DND-41 (cell line): ENCODE data around the gene BBS9.

Experiments used
- ATAC-seq: fragments of 200-7000 bp; cut with Tn5 transposase; 3 replicates; pipeline ENCODE4 v1.9.1; 2021; ENCODE audit warnings: low read depth; ENCODE audit not compliant: insufficient read depth
- DNase-seq: peaks from one replicate; pipeline ENCODE4 v3.0.0-alpha.2; 2020
- H2AFZ ChIP-seq: 2 replicates; pipeline ENCODE4 v1.6.0; 2012; ENCODE audit warnings: low read depth, low read length
- H3K27ac ChIP-seq: 2 replicates; pipeline ENCODE4 v1.5.1; 2012; ENCODE audit warnings: low read length, inconsistent platforms
- H3K27me3 ChIP-seq: fragments of 200-600 bp; sonication (generic); 2 replicates; pipeline ENCODE4 v1.6.0; 2012; ENCODE audit warnings: low read length, mild to moderate bottlenecking, inconsistent platforms; ENCODE audit not compliant: insufficient read depth, poor library complexity
- H3K36me3 ChIP-seq: 2 replicates; pipeline ENCODE4 v1.5.1; 2012; ENCODE audit warnings: low read length, inconsistent platforms; ENCODE audit not compliant: insufficient read depth
- H3K4me1 ChIP-seq: 2 replicates; pipeline ENCODE4 v1.5.1; 2012; ENCODE audit warnings: mild to moderate bottlenecking, low read length; ENCODE audit not compliant: insufficient read depth
- H3K4me2 ChIP-seq: 2 replicates; pipeline ENCODE4 v1.6.0; 2012; ENCODE audit warnings: mild to moderate bottlenecking, moderate library complexity, low read length, inconsistent platforms; ENCODE audit not compliant: insufficient read depth
- H3K4me3 ChIP-seq, 2 experiments: fragments of 200-600 bp in 1 of 2; shearing (Covaris generic) in 1 of 2; 2 replicates each; pipeline ENCODE4 v1.5.1; 2012 to 2016; ENCODE audit warnings: inconsistent platforms in 2 of 2, low read length in 2 of 2, mild to moderate bottlenecking in 2 of 2, low read depth in 1 of 2, moderate library complexity in 1 of 2
- H3K79me2 ChIP-seq: 2 replicates; pipeline ENCODE4 v1.6.0; 2012; ENCODE audit warnings: low read length, inconsistent platforms; ENCODE audit not compliant: insufficient read depth
- H3K9ac ChIP-seq: 2 replicates; pipeline ENCODE4 v1.6.0; 2012; ENCODE audit warnings: low read depth, mild to moderate bottlenecking, inconsistent platforms, low read length, moderate library complexity
- H3K9me3 ChIP-seq: 2 replicates; pipeline ENCODE4 v1.5.1; 2012; ENCODE audit warnings: low read length, moderate library complexity, mild to moderate bottlenecking, inconsistent platforms; ENCODE audit not compliant: insufficient read depth, severe bottlenecking
- H4K20me1 ChIP-seq: 2 replicates; pipeline ENCODE4 v1.6.0; 2012; ENCODE audit warnings: low read length; ENCODE audit not compliant: insufficient read depth
- EZH2 ChIP-seq: IDR thresholded peaks from 3 replicates; pipeline ENCODE4 v1.6.1; 2012; ENCODE audit warnings: borderline replicate concordance, low read depth, mild to moderate bottlenecking, moderate library complexity, low read length, inconsistent platforms; ENCODE audit not compliant: severe bottlenecking
- TF ChIP-seq, protein P1 (sequence below): IDR thresholded peaks from 2 replicates; pipeline ENCODE4 v1.5.1; 2012; ENCODE audit warnings: borderline replicate concordance, low read length, moderate library complexity, mild to moderate bottlenecking; ENCODE audit not compliant: poor library complexity, severe bottlenecking; ENCODE audit errors: extremely low read depth

Gene BBS9

DNA sequence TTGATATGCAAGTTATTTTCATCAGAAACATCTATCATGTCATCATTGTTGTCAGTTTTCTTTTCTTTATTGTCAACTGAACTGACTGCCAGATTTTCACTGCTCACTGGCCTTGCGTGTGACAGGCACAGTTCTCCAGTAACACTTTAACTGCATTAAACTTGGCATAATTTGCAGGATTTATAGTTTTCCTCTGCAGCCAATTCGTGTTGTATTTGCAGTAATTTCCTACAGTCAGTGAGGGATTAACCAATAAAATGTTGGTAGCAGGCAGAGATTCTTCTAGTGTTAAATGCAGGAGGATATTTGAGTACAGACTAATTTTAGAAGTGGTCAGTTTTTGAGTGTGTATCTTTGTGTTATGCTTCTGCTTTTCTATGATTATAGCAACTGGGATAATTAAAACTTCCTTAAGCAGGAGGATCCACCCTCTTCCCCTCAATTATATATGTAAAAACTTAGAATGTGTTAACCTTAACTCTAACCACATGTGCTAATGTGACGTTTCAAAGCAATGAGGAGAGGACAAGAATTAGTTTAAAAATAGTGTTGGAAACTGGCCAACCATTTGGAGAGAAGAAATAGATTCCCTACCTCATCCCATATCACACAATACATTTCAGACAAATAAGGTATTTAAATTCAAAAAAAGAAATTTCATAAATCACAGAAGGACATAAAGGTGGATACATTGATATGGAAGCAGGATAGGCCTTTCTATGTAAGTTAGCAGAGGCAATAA is 410.5 kb downstream of the BBS9 start:
- no peaks in the 10 kb centered on the region for H3K79me2 ChIP-seq
- no peak overlapping the region for H3K4me2 ChIP-seq
- TF ChIP-seq, protein P1, sequence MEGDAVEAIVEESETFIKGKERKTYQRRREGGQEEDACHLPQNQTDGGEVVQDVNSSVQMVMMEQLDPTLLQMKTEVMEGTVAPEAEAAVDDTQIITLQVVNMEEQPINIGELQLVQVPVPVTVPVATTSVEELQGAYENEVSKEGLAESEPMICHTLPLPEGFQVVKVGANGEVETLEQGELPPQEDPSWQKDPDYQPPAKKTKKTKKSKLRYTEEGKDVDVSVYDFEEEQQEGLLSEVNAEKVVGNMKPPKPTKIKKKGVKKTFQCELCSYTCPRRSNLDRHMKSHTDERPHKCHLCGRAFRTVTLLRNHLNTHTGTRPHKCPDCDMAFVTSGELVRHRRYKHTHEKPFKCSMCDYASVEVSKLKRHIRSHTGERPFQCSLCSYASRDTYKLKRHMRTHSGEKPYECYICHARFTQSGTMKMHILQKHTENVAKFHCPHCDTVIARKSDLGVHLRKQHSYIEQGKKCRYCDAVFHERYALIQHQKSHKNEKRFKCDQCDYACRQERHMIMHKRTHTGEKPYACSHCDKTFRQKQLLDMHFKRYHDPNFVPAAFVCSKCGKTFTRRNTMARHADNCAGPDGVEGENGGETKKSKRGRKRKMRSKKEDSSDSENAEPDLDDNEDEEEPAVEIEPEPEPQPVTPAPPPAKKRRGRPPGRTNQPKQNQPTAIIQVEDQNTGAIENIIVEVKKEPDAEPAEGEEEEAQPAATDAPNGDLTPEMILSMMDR = no peak
- TF ChIP-seq EZH2 = no peak
- no peak overlapping the region for H3K27ac ChIP-seq
- DNase-seq = no peak
- H3K4me1 ChIP-seq = peaks cover 1% of the 10 kb centered on the region; the same call in 1 of the 2 replicates
- no peak overlapping the region for H2AFZ ChIP-seq
- no peaks in the 10 kb centered on the region for H4K20me1 ChIP-seq
- no peaks in the 10 kb centered on the region for H3K36me3 ChIP-seq
- H3K9ac ChIP-seq = no peak overlapping the region
- no peaks in the 10 kb centered on the region for H3K27me3 ChIP-seq
- H3K4me3 ChIP-seq = no peak overlapping the region
- peaks cover 13% of the 10 kb centered on the region for H3K9me3 ChIP-seq
- ATAC-seq = no peak

DNA sequence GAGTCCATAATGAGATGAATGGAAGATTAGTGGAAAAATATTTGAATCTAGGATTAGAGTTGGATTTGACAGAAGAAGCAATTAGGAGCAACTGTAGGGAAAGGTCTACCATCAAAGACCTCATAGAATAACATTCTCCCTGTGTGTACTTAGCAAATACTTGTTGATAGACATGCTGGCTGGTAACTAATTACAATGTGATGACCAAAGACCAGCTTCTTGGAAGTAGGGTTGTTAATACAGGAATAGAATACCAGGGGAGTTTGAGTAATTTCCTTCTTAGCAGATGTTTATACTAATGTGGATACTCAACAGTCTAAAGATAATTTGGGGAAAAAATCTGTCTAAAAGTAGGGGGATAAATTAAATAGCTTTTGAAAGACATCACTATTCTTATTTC is 418.5 kb downstream of the BBS9 start:
- no peaks in the 10 kb centered on the region for H3K4me1 ChIP-seq
- H3K27ac ChIP-seq = no peak overlapping the region
- TF ChIP-seq, protein P1 = no peak
- no peak for TF ChIP-seq EZH2
- H3K4me2 ChIP-seq = no peak overlapping the region
- no peaks in the 10 kb centered on the region for H4K20me1 ChIP-seq
- ATAC-seq = no peak
- H3K36me3 ChIP-seq = no peaks in the 10 kb centered on the region
- no peaks in the 10 kb centered on the region for H3K79me2 ChIP-seq
- no peak overlapping the region for H3K9ac ChIP-seq
- no peaks in the 10 kb centered on the region for H3K27me3 ChIP-seq
- H2AFZ ChIP-seq = no peak overlapping the region
- H3K4me3 ChIP-seq = no peak overlapping the region
- DNase-seq = no peak
- H3K9me3 ChIP-seq = no peaks in the 10 kb centered on the region

DNA sequence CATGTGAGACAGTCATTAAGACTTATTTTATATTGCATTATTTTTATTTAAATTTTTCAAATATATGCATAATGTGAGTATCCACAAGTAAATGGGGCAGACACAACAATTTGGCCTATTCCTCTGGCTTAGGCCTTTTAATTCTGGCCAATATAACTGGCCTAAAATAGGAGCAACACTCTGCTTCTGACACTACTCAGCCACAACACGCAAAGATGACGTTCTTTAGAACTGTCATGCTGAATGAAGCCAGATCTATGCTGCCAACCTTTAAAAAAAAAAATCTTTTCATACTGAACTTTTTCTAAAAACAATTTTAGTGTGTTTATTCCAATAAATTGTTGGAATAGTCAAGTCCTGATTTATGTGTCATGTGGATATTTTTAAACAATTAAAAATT is 421.0 kb downstream of the BBS9 start:
- H3K27me3 ChIP-seq = no peaks in the 10 kb centered on the region
- no peaks in the 10 kb centered on the region for H3K4me1 ChIP-seq
- H3K27ac ChIP-seq = no peak overlapping the region
- no peak overlapping the region for H3K4me3 ChIP-seq
- ATAC-seq (no peak), DNase-seq (no peak)
- no peaks in the 10 kb centered on the region for H3K9me3 ChIP-seq
- no peak overlapping the region for H3K4me2 ChIP-seq
- H3K36me3 ChIP-seq = no peaks in the 10 kb centered on the region
- no peak overlapping the region for H2AFZ ChIP-seq
- H4K20me1 ChIP-seq = no peaks in the 10 kb centered on the region
- H3K79me2 ChIP-seq = no peaks in the 10 kb centered on the region
- H3K9ac ChIP-seq = no peak overlapping the region
- TF ChIP-seq, protein P1 = no peak
- TF ChIP-seq EZH2 = no peak

DNA sequence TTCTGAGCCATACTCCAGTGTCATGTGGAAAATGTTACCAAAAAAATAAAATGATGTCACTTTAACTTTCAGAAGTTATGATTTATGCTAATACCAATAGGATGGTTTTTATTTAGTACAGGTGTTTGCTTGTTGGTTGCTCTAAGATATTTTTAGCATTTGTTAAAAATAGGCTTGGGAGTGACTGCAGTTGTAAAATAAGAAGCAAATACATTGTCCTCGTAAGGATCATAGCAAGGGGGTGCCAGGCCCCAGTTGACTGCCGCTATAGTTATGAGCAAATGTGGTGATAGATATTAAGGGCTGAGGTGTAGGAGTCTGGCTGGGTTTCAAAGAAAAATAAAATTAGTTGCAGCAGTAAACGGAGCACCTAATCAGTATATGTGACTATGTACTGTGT is 421.6 kb downstream of the BBS9 start:
- DNase-seq (no peak), ATAC-seq (no peak)
- Histone ChIP-seq H3K79me2 (no peaks in the 10 kb centered on the region), H3K9me3 (no peaks in the 10 kb centered on the region), H3K4me3 (no peak overlapping the region), H4K20me1 (no peaks in the 10 kb centered on the region), H3K27me3 (no peaks in the 10 kb centered on the region), H3K9ac (no peak overlapping the region), H3K36me3 (no peaks in the 10 kb centered on the region), H3K27ac (no peak overlapping the region), H3K4me1 (no peaks in the 10 kb centered on the region), H3K4me2 (no peak overlapping the region), H2AFZ (no peak overlapping the region)
- TF ChIP-seq EZH2 = no peak
- TF ChIP-seq, protein P1 = no peak
